D341Med (cell line): ENCODE results near the gene S1PR5.
A peak's percentile ranks its signal among the peaks of the same experiment; 100 is the strongest.
"Not testable (repeated sequence)": the region's sequence is repeated elsewhere in the genome, so short reads cannot be mapped to it uniquely, and the experiment has no call there.

Source experiments
- DNase-seq: peaks from one replicate; pipeline ENCODE4 v3.0.0; 2012; ENCODE audit warnings: low spot score

S1PR5 gene

GRCh38 chr19:10544242-10544752, 27.1 kb upstream of the S1PR5 start:
- DNase-seq, result no peak

- peak; percentile 99 for DNase-seq
These were observed 26.4 kb upstream of the S1PR5 start, which contains the start of gene ATG4D for GRCh38 chr19:10543420-10544241. ATG4D (plus strand) TSS chr19:10543904; CDS start chr19:10544091, 187 bp downstream.

DNA sequence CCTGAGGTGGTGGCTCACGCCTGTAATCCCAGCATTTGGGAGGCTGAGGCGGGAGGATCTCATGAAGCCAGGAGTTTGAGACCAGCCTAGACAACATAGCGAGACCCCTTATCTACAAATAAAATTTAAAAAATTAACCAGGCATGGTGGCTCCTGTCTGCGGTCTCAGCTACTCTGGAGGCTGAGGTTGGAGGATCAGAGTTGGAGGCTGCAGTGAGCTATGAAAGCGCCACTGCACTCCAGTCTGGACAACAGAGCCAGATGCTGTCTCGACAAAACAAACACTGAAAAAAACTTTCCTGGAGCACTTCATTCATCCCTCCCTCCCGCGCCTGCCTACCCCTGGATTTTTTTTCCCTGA, 25.8 kb upstream of the S1PR5 start:
- DNase-seq, result no peak

DNA sequence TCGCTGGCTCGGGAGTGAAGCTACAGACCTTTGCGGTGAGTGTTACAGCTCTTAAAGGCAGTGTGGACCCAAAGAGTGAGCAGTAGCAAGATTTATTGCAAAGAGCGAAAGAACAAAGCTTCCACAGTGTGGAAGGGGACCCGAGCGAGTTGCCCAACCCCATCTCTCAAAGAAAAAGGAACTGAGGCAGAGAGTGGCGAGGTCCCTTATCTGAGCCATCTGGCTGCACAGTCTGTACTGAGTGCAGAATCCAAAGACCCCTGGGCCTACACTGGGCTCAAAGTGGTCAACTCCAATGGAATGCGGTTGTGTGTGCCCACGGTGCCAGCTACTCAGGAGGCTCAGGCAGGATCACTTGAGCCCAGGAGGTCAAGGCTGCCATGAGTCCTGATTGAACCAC, 21.8 kb upstream of the S1PR5 start:
- DNase-seq, result not testable (repeated sequence)

GRCh38 chr19:10538204-10538983, 21.1 kb upstream of the S1PR5 start:
- no peak for DNase-seq

DNA sequence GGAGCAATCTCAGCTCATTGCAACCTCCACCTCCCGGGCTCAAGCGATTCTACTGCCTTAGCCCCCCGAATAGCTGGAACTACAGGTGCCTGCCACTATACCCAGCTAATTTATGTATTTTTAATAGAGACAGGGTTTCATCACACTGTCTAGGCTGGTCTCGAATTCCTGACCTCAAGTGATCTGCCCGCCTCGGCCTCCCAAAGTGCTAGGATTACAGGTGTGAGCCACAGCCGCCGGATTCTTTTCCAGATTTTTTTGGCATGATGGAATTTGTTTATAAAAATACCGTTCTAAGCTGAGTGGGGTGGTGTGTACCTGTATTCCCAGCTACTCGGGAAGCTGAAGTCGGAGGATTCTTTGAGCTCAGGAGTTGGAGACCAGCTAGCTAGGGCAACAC, 20.4 kb upstream of the S1PR5 start:
- DNase-seq, result no peak

DNA sequence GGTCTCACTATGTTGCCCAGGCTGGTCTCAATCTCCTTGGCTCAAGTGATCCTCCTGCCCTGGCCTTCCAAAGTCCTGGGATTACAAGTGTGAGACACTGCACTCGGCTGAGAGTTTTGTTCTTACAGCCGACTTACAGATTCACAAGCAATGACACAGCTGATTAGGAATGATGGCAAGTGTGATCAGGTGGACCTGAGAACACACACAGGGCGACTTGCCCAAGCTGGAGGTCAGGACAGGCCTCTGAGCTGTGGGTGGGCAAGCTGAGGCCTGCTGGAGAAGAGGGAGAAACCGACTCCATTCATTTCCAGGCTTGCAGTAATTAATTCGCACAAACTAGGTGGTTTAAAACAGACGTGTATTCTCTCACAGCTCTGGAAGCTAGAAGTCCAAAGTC, 18.4 kb upstream of the S1PR5 start:
- DNase-seq, result no peak

DNA sequence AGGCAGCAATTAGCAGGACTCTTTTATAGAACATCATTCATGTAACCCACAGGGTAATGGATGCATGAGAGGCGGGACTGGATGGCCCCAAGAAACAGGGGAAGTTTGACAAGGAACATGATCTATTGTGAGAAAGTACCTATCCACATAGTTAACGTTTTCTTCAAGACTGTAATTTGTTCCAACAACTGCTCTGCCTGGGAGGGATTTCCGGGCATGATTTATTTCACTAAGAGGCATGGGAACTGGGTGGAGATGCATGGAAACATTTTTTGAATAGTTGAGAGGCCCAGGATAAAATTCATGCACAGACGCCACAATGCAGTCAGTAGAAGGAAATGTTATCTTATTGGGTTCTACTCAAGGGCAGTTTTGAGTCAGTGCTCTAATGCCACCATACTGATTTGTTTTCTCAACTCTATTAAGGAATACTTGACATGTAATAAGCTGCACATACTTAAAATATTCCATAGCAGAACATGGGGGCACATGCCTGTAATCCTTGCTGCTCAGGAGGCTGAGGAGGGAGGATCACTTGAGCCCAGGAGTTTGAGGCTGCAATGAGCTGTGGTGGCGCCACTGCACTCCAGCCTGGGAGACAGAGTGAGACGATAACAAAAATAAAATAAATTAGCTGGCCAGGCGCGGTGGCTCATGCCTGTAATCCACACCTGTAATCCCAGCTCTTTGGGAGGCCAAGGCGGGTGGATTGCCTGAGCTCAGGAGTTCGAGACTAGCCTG, 16.6 kb upstream of the S1PR5 start:
- no peak for DNase-seq

DNA sequence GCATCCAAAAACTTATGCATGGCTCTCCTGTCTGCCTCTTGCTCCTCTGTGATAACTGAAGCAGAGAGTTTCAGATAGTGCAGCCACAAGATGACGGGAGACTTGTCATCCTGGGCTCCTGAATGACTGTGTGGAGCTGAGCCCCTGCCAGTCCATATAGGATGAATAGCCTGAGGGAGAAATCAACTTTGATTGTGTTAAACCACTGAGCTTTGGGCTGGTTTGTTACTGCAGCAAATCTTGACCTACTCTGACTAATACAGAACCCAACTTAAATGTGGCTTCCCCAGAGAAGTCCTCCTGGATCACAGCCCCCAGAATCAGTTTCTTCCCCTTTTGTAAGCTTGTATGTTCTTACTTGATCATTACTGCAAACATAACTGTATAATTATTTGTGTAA, 15.2 kb upstream of the S1PR5 start:
- DNase-seq, result no peak

DNA sequence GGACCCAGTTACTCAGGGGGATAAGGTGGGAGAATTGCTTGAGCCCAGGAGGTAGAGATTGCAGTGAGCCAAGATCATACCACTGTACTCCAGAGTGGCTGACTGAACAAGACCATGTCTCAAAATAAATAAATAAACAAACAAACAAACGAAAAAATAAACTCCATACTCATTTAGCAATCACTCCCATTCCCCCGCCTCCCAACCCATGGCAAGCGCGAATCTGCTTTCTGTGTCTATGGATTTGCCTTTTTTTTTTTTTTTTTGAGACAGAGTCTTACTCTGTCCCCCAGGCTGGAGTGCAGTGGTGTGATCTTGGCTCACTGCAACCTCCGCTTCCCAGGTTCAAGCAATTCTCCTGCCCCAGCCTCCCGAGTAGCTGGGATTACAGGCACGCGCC, 9.6 kb upstream of the S1PR5 start:
- DNase-seq, result not testable (repeated sequence)

DNA sequence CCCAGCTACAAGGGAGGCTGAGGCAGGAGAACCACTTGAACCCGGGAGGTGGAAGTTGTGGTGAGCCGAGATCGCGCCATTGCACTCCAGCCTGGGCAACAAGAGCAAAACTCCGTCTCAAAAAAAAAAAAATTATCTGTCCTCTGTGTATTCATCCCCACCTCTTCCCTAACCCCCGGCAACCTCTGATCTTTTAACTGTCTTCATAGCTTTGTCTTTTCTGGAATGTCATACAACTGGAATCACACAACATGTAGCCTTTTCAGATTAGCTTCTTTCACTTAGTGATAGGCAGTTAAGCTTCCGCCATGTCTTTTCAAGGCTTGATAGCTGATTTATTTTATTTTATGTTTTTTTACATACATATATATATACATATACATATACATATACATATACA, 8.4 kb upstream of the S1PR5 start:
- no peak for DNase-seq

GRCh38 chr19:10523135-10523636, 5.9 kb upstream of the S1PR5 start:
- no peak for DNase-seq

DNA sequence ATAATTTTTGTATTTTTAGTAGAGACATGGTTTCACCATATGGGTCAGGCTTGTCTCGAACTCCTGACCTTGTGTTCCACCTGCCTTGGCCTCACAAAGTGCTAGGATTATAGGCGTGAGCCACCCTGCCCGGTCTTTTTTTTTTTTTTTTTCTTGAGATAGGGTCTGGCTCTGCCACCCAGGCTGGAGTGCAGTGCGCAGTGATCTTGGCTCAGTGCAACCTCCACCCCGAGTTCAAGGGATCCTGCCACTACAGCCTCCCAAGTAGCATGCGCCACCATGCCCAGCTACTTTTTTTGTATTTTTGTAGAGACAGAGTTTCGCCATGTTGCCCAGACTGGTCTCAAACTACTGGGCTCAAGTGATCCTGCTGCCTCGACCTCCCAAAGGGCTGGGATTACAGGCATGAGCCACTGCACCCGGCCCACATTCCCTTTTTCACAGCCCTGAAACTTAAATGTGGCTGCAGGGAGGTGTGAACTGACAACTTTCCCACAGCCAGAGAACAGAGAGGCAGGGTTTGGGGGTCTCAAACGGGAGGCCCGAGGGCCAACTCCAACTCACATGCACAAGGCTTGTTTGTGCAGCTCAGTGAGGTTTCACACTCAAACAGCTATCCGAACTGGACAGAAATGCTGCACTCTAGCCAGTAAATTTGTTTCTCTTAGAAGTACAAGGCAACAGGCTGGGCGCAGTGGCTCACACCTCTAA, 4.4 kb upstream of the S1PR5 start:
- DNase-seq, result no peak

GRCh38 chr19:10520652-10521318, 3.5 kb upstream of the S1PR5 start:
- DNase-seq, result peak; percentile 47

DNA sequence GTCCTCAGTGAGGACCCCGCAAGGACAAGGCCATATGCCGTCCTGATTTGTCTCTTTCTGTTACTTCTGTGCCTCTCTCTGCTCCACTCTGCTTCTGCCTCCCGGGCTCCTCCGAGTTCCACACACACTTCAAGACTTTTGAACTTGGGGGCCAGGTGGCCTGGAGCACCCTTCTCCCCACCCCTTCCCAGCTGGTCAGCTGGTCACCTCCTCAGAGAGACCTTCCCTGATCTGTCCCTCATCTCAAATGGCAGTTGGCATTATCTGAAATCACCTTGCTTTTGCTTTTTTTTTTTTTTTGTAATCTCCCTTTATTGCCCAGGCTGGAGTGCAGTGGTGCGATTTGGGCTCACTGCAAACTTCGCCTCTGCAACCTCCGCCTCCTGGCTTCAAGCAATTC, 2.2 kb upstream of the S1PR5 start:
- DNase-seq, result no peak

DNA sequence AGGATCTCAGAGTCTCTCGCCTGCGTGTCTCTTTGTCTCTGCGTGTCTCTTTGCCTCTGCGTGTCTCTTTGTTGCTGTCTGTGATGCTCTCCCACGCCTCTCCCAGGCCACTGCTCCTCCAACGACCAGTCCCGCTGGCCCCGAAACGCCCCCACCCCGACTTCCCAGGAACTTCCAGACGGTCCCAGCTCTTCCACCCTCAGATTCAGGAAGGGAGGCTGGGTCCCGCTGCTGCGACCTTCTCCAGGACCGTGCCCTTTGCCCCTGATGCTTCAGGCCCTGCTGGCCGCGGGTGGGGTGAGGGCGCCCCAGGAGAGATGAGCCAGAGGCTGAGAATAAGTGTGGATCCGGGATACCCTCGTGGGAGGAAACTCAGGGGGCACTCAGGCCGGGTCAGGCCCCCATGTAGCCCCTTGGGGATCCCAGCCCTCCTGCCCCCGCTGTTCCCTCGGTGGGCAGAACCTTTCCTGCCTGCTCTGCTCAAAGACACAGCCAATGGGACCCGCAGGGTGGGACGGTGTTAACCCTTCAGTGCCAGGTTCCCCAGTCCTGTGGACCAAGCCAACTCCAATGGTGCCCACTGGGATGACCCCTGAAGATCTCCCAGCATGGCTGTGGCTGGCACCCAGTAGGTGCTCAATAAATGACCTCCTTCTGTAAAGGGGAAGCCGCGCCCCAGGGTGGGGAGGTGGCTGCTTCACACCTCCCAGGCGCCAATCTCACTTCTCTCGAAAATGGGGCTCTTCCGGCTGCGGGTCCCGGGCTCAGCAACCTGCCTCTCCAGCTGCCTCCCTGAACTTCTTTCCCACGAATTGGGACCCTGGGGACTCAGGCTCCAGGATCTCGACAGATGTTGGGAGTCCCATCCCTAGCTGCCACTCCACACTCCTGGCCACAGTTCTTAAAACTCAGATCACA, 1.5 kb upstream of the S1PR5 start:
- DNase-seq, result peak; percentile 79

DNA sequence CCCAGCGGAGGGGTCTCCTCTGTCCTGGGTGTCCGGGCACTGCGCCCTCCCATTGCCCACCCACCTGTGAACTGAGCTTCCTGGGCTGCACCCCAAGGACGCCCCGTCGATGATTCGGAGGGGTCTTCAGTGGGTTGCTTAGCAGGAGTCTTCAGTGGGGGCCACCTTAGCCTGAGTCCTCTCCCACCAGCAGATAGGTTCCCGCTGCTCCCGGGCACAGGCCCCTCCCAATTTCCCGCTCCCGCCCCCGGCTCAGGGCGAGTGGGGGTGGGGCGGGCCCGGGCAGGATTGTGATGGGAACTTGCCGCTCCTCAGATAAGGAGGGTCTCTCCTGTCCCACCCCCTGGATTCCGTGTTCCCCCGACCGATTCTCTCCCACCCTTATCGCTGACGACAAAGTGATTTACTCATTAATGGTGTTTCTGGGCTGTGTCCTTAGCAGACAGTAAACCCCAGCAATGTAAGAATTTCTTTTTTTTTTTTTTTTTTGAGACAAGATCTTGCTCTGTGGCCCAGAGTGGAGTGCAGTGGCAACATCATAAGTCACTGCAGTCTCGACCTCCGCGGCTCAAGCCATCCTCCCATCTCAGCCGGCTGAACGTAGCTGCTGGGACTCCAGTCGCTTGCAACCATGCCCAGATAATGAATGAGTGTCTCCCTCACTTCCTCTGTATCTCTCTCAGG, 655 bp upstream of the S1PR5 start:
- DNase-seq, result peak; percentile 69

- DNase-seq, result peak; percentile 34
These were observed 468 bp downstream of the S1PR5 start for GRCh38 chr19:10516671-10517286.

- DNase-seq, result no peak
These were observed 1.2 kb downstream of the S1PR5 start for GRCh38 chr19:10516064-10516385.
